Loucy (cell line): Measurements from ENCODE around the gene BICD2.

Experiments
- EZH2phosphoT487 ChIP-seq: fragments of 200-600 bp; IDR thresholded peaks from 2 replicates; pipeline ENCODE4 v1.6.1; 2018; ENCODE audit warnings: antibody characterized with exemption, mild to moderate bottlenecking, moderate library complexity, borderline replicate concordance
- TF ChIP-seq, protein P1 (sequence below): fragments of 200-600 bp; sonication (generic); conservative IDR thresholded peaks from 2 replicates; pipeline ENCODE4 v1.5.1; 2014; ENCODE audit warnings: mild to moderate bottlenecking, antibody characterized with exemption, low read length

DNA sequence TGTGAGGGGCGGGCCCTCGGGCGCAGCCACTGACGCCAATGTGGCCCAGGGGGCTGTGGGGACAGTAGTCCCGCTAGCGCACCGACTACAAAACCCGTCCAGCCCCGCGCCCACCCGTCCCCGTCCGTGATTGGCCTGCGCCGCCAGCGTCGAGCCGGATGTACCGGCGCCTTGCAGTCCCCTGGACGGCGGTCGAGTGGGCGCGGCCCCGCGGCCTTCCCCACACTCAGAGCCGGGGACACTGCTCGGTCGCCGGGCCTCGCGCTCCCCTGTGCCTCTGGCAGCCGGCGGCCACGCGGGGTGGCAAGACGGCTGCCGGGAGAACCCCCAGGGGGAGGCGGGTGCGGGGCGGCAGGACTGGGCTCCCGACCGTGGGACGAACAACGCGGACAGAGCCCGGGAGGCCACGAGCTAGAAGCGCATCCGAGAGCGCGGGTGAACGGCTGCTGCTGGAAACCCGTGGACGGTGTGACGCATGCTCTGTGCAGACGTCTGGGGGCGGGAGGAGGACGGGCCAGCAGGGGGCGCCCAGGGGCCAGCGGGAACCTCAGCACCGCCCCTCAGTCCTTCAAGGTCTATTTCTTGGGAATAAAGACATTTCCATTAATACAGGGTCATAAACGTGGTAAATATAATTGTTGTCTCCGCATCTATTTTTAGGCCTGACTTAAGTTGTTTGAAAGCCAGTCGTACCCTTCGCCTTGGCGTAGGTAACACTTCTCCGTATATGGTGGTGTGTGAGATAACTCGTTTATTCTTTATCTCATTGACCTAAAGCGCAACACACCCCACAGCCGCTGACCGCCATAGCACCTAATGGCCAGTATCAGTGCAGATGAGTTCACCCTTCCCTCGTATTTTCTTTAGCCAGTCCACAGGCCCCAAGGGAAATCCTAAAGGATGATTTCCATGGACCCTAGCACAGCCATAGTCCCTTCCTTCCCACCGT is 629 bp upstream of the BICD2 start:
- TF ChIP-seq, protein P1, sequence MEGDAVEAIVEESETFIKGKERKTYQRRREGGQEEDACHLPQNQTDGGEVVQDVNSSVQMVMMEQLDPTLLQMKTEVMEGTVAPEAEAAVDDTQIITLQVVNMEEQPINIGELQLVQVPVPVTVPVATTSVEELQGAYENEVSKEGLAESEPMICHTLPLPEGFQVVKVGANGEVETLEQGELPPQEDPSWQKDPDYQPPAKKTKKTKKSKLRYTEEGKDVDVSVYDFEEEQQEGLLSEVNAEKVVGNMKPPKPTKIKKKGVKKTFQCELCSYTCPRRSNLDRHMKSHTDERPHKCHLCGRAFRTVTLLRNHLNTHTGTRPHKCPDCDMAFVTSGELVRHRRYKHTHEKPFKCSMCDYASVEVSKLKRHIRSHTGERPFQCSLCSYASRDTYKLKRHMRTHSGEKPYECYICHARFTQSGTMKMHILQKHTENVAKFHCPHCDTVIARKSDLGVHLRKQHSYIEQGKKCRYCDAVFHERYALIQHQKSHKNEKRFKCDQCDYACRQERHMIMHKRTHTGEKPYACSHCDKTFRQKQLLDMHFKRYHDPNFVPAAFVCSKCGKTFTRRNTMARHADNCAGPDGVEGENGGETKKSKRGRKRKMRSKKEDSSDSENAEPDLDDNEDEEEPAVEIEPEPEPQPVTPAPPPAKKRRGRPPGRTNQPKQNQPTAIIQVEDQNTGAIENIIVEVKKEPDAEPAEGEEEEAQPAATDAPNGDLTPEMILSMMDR: peak; percentile 87
- no peak for TF ChIP-seq EZH2phosphoT487
